Upper lobe of left lung (tissue), 6 donors: ENCODE measurements around the gene TBX18. TPM values are rescaled to one million over a fixed set of nuclear protein-coding genes. Genes with fewer than 3 reads are reported as not detected.

Experiments
- ATAC-seq, 2 donors: fragments of 200-7000 bp; cut with Tn5 transposase; one replicate each; pipeline ENCODE4 v1.9.1; 2022; ENCODE audit warnings: mild to moderate bottlenecking in 2 of 2, moderate library complexity in 2 of 2; ENCODE audit not compliant: low FRiP score in 2 of 2
- DNase-seq, 2 donors: peaks; one replicate each; pipeline ENCODE4 v3.0.0-alpha.2; 2019 to 2020
- H3K27ac ChIP-seq, 4 donors: fragments of 200-600 bp; sonication (generic); one replicate each; pipeline ENCODE4 v1.5.1; 2016 to 2019
- H3K27me3 ChIP-seq, 4 donors: fragments of 200-600 bp; sonication (generic); one replicate each; pipeline ENCODE4 v1.5.1; 2017 to 2019
- H3K36me3 ChIP-seq, 4 donors: fragments of 200-600 bp; sonication (generic); one replicate each; pipeline ENCODE4 v1.5.1; 2016 to 2019
- H3K4me1 ChIP-seq, 4 donors: fragments of 200-600 bp; sonication (generic); one replicate each; pipeline ENCODE4 v1.5.1; 2018 to 2019
- H3K4me3 ChIP-seq, 4 donors: fragments of 200-600 bp; sonication (generic); one replicate each; pipeline ENCODE4 v1.5.1; 2017 to 2019; ENCODE audit warnings: mild to moderate bottlenecking in 2 of 4, moderate library complexity in 1 of 4
- H3K9me3 ChIP-seq, 4 donors: fragments of 200-600 bp; sonication (generic); one replicate each; pipeline ENCODE4 v1.5.1; 2018 to 2019
- EP300 ChIP-seq, 4 donors: sonication (generic); formaldehyde crosslinking; IDR thresholded peaks; one replicate each; pipeline ENCODE4 v1.5.1; 2017; ENCODE audit warnings: antibody characterized with exemption in 4 of 4, control low read depth in 2 of 4
- POLR2A ChIP-seq, 4 donors: fragments of 450-650 bp; IDR thresholded peaks; one replicate each; pipeline ENCODE4 v1.5.1; 2016 to 2017; ENCODE audit warnings: antibody characterized with exemption in 4 of 4, mild to moderate bottlenecking in 2 of 4
- POLR2AphosphoS5 ChIP-seq, 2 donors: sonication (generic); formaldehyde crosslinking; IDR thresholded peaks; one replicate each; pipeline ENCODE4 v1.5.1; 2017; ENCODE audit warnings: antibody characterized with exemption in 2 of 2
- whole genome bisulfite sequencing, 2 donors: methylation state at CpG; one replicate each; pipeline ENCODE4 v1.1.5; 2017 to 2018; 5-methylcytosine and 5-hydroxymethylcytosine counted together
- total RNA-seq, 6 donors: library from RNA; depleted of rRNA in 4 of 6; stranded (reverse); fragments of >200 nt in 4 of 6; gene quantifications; one replicate each; pipeline versions ENCODE4 v1.1.0 to v1.2.1, GENCODE V29; 2016 to 2021
- TF ChIP-seq, protein P1 (sequence below), 6 experiments: fragments of 450-650 bp in 4 of 6; fragments of 200-600 bp in 2 of 6; sonication (generic) in 2 of 6; IDR thresholded peaks; one replicate each; pipeline ENCODE4 v1.5.1; 2016 to 2019; ENCODE audit warnings: antibody characterized with exemption in 6 of 6
- donor health status: DM: no; HTN: no; CAD: no; lungs with moderate emphysema.
- donor health status: DM: no; HTN: yes; CAD: no; lungs with severe emphysema.

Gene TBX18
- total RNA-seq, 6 donors from 2014 or later, result 0.20 to 0.49 (median 0.44) TPM; not detected in 3

DNA sequence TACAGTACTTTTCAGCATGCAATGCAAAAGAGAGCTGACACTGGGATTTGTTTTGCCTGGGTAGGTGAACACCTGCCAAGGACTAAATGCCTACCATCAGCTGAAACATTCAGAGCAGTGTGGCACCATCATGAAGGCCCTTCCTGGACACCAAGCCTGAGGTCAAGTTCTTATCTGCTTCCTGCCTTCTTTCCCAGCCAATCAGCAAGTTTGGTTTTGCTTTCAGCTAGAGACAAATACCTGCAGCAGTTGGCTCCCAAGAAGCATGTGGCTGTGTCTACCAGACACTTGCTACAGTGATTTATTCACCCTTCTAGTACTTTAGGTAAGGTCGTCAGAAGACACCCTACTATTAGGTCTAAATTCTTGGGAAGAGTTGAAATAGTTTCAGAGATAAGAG lies 112.8 kb downstream of the TBX18 start:
- Histone ChIP-seq H3K9me3 (no peaks in the 10 kb centered on the region), H3K27ac (no peak overlapping the region), H3K36me3 (no peaks in the 10 kb centered on the region), H3K4me1 (no peaks in the 10 kb centered on the region), H3K27me3 (no peaks in the 10 kb centered on the region), H3K4me3 (no peak overlapping the region)
- TF ChIP-seq, protein P1, sequence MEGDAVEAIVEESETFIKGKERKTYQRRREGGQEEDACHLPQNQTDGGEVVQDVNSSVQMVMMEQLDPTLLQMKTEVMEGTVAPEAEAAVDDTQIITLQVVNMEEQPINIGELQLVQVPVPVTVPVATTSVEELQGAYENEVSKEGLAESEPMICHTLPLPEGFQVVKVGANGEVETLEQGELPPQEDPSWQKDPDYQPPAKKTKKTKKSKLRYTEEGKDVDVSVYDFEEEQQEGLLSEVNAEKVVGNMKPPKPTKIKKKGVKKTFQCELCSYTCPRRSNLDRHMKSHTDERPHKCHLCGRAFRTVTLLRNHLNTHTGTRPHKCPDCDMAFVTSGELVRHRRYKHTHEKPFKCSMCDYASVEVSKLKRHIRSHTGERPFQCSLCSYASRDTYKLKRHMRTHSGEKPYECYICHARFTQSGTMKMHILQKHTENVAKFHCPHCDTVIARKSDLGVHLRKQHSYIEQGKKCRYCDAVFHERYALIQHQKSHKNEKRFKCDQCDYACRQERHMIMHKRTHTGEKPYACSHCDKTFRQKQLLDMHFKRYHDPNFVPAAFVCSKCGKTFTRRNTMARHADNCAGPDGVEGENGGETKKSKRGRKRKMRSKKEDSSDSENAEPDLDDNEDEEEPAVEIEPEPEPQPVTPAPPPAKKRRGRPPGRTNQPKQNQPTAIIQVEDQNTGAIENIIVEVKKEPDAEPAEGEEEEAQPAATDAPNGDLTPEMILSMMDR (IDR thresholded peaks at IDR 0.05), result no peak
- TF ChIP-seq POLR2AphosphoS5 (IDR thresholded peaks at IDR 0.05), result no peak
- no peak for TF ChIP-seq POLR2A (IDR thresholded peaks at IDR 0.05)
- no peak for TF ChIP-seq EP300 (IDR thresholded peaks at IDR 0.05)
- WGBS, 2 donors, result 57 to 65% methylated on average over 1 of the region's 1 CpG
- DNase-seq (no peak), ATAC-seq (no peak)

DNA sequence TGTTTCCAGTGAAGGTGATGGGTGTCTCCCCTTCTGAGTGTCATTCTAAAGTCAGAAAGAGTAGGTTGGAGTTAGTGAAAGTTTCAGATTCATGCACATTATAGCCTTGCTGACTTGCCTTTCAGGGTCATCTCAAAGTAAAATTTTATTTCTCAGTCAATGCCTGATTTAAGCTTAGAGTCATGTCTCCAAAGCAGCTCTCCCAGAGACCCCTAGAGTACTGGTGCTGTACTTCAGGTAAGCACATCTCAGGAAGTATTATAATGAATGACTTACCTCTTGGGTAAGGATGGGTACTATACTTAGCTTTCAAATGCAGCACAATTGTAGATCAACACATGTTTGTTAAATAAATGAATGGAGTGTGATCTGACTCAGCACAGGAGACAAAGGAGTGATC lies 116.0 kb downstream of the TBX18 start:
- H3K27ac ChIP-seq, result no peak overlapping the region
- H3K27me3 ChIP-seq, result no peaks in the 10 kb centered on the region
- no peaks in the 10 kb centered on the region for H3K9me3 ChIP-seq
- ATAC-seq, result no peak
- no peak overlapping the region for H3K4me3 ChIP-seq
- no peak for DNase-seq
- no peaks in the 10 kb centered on the region for H3K36me3 ChIP-seq
- no peak for TF ChIP-seq POLR2A (IDR thresholded peaks at IDR 0.05)
- no peak for TF ChIP-seq POLR2AphosphoS5 (IDR thresholded peaks at IDR 0.05)
- TF ChIP-seq, protein P1 (IDR thresholded peaks at IDR 0.05), result no peak
- TF ChIP-seq EP300 (IDR thresholded peaks at IDR 0.05), result no peak
- peaks cover 0 to 6% (median 0%) of the 10 kb centered on the region in 4 donors for H3K4me1 ChIP-seq

DNA sequence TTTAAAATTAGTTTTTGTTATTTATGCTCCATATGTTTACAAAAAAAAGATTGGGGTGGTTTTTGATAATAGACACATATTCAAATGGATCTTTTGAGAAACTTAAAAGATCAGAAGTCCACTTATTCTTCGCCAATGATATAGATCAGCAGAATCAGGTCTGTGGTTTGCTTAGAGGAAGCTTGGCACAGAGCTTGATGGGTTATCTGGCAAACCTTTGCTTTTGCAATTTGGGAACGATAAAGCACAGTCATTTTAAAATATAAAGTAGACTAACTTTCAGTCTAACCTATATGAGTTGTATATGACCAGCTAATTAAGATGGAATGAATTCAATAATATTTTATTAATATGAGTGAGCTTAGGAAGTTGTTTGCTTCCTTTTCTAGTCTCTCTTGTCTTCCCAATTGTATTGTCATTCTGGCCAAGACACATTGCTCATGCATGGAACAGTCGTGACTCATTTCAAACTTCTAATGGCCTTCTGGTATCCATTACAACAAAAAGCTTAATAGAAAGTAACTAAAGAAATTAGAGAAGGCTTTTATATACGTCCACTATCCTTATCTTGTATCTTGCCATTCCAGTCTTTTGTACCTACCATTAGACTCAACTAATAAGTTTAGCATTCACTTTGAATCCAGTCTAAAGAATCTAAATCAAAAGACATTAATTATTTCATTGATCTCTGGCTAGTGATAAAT lies 118.7 kb downstream of the TBX18 start:
- no peak for DNase-seq
- Histone ChIP-seq H3K27ac (no peak overlapping the region), H3K27me3 (no peaks in the 10 kb centered on the region), H3K4me3 (no peak overlapping the region), H3K36me3 (no peaks in the 10 kb centered on the region), H3K9me3 (no peaks in the 10 kb centered on the region), H3K4me1 (peaks cover 0 to 6% (median 0%) of the 10 kb centered on the region in 4 donors)
- WGBS, 2 donors, result 52 to 62% methylated on average over 4 of the region's 4 CpGs
- ATAC-seq, result no peak
- TF ChIP-seq EP300 (IDR thresholded peaks at IDR 0.05) (no peak), POLR2A (IDR thresholded peaks at IDR 0.05) (no peak), POLR2AphosphoS5 (IDR thresholded peaks at IDR 0.05) (no peak)
- TF ChIP-seq, protein P1 (IDR thresholded peaks at IDR 0.05), result no peak

DNA sequence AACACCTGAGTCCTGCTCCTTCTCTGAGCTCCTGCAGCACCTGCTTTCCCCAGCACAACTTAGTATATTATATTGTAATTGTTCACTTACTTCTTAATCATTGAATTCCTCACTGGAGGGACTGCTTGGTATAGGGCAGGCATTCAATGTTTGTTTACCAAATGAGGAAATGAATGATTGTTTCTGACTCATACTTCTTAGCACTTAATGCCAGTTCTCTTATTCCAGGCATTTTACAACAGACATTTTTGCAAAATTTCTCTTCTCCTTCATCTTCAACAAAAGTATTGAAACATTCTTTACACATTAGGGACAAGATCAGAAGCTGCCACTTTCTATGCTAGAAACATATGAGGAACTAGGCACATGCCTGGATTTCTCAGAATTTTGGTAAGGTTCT lies 119.4 kb downstream of the TBX18 start:
- Histone ChIP-seq H3K4me1 (peaks cover 0 to 6% (median 0%) of the 10 kb centered on the region in 4 donors), H3K4me3 (no peak overlapping the region), H3K27ac (no peak overlapping the region), H3K27me3 (no peaks in the 10 kb centered on the region), H3K9me3 (no peaks in the 10 kb centered on the region), H3K36me3 (no peaks in the 10 kb centered on the region)
- TF ChIP-seq, protein P1 (IDR thresholded peaks at IDR 0.05), result no peak
- TF ChIP-seq EP300 (IDR thresholded peaks at IDR 0.05), result no peak
- TF ChIP-seq POLR2AphosphoS5 (IDR thresholded peaks at IDR 0.05), result no peak
- TF ChIP-seq POLR2A (IDR thresholded peaks at IDR 0.05), result no peak
- peak in 1 of 2 donors; percentile 24 for ATAC-seq
- DNase-seq, result no peak

DNA sequence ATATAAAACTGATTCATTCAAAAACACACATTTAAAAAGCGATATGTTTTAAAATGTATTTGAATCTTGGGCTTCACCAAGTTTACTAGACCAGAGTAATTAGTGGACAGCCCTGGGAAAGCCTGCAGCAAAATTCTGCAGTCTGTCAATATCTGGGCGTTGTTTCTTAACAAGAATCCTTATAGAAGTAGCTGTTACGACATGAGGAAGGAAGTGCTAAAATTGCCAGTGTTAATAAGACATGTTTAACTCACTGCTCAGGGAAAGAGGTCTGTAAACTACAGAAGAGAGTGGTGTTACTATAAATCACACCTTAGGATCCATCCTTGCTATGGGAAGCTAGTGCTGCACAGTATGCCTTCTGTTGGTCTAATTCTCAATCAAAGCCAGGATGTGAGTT lies 120.6 kb downstream of the TBX18 start:
- Histone ChIP-seq H3K27ac (no peak overlapping the region), H3K9me3 (no peaks in the 10 kb centered on the region), H3K4me3 (no peak overlapping the region), H3K4me1 (peaks cover 0 to 6% (median 0%) of the 10 kb centered on the region in 4 donors), H3K27me3 (no peaks in the 10 kb centered on the region), H3K36me3 (no peaks in the 10 kb centered on the region)
- WGBS, 2 donors, result 31 to 42% methylated on average over 3 of the region's 3 CpGs
- no peak for DNase-seq
- TF ChIP-seq, protein P1 (IDR thresholded peaks at IDR 0.05), result no peak
- TF ChIP-seq EP300 (IDR thresholded peaks at IDR 0.05) (no peak), POLR2AphosphoS5 (IDR thresholded peaks at IDR 0.05) (no peak), POLR2A (IDR thresholded peaks at IDR 0.05) (no peak)
- no peak for ATAC-seq
